ENCODE data around the gene PRR29. TPM values are rescaled to one million over a fixed set of nuclear protein-coding genes. Genes with fewer than 3 reads are reported as not detected.
A peak's percentile ranks its signal among the peaks of the same experiment; 100 is the strongest.

The PRR29 gene
- total RNA-seq, 1 experiment from 2014 or later: 0.85 TPM

DNA sequence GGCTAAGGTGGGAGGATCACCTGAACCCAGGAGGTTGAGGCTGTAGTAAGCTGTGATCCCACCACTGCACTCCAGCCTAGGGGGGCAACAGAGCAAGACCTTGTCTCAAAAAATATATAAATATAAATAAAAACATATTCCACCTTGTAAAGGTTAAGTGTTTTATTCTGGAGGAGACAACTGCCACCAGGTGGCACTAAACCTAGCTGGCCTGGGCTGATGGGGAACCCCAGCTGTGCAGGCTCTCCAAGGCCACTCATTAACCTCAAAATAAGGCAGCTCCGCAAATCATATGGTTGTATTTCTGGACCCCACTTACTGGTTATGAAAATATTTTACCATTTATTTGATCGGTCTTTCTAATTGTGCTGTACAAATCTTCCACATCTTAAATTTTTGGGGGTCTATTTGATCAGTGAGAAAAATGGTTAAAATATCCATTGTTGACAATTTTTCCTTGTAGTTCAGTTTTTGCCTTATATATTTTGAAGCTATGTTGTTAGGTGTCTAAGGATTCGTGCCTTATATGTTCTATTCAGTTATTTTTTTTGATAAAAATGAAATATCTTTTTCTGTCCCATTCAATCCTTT is 30.8 kb downstream of the PRR29 start:
- ATAC-seq (no peak; the same call in 1 of the 2 replicates), DNase-seq (ENCODE audit: low spot score) (peak; percentile 72)
- H3K27me3 Mint-ChIP-seq (ENCODE audit: low read depth): peaks cover 11% of the 10 kb centered on the region
- no peaks in the 10 kb centered on the region for H3K9me3 Mint-ChIP-seq
- no peak overlapping the region for H3K4me3 Mint-ChIP-seq
- H3K27ac Mint-ChIP-seq: no peak overlapping the region
- no peaks in the 10 kb centered on the region for H3K36me3 Mint-ChIP-seq
- H3K4me1 Mint-ChIP-seq: peaks cover 3% of the 10 kb centered on the region; the same call in 1 of the 2 replicates
- ChIA-PET POLR2A (interaction anchor here (0.9 to 1.7 kb wide), 3 partner anchors 67 to 117 kb away, joined by 3 to 7 read pairs (median 4); partner anchors contain the start of gene ERN1), CTCF (interaction anchor here (0.5 to 9.4 kb wide), 55 partner anchors 7 to 383 kb away, joined by 3 to 380 read pairs (median 5); partner anchors contain the start of genes CCDC47, CSHL1, ERN1 and GH1)
- TF ChIP-seq, protein P1, sequence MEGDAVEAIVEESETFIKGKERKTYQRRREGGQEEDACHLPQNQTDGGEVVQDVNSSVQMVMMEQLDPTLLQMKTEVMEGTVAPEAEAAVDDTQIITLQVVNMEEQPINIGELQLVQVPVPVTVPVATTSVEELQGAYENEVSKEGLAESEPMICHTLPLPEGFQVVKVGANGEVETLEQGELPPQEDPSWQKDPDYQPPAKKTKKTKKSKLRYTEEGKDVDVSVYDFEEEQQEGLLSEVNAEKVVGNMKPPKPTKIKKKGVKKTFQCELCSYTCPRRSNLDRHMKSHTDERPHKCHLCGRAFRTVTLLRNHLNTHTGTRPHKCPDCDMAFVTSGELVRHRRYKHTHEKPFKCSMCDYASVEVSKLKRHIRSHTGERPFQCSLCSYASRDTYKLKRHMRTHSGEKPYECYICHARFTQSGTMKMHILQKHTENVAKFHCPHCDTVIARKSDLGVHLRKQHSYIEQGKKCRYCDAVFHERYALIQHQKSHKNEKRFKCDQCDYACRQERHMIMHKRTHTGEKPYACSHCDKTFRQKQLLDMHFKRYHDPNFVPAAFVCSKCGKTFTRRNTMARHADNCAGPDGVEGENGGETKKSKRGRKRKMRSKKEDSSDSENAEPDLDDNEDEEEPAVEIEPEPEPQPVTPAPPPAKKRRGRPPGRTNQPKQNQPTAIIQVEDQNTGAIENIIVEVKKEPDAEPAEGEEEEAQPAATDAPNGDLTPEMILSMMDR (IDR thresholded peaks at IDR 0.05): peak; percentile 53
- no peak for TF ChIP-seq ZNF232 (CRISPR knock-in tag; IDR thresholded peaks at IDR 0.05)
- TF ChIP-seq JAZF1 (CRISPR knock-in tag; IDR thresholded peaks at IDR 0.05): no peak
- TF ChIP-seq NFATC4 (CRISPR knock-in tag; IDR thresholded peaks at IDR 0.05): no peak

DNA sequence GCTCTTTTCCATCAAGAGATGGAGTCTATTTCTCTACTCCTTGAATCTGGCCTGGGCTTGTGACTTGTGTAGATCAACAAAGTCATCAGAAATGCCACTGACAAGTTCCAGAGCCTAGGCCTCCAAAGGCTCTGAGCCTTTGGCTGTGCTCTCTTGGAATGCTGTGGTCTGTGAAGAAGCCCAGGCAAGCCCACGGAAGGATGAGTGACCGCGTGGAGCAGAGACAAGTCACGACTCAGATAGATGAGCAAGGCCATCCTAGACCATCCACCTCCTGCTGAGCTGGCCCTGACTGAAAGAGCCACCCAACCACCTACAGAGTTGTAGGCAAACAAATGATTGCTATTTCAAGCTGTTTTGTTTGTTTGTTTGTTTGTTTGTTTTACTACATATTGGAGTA is 33.9 kb downstream of the PRR29 start:
- Mint-ChIP-seq H3K27me3 (ENCODE audit: low read depth) (peaks cover 6% of the 10 kb centered on the region; the same call in 1 of the 2 replicates), H3K9me3 (no peaks in the 10 kb centered on the region), H3K4me1 (0 out of 2 replicates have a peak, but pooled peaks cover 3% of the 10 kb centered on the region), H3K36me3 (no peaks in the 10 kb centered on the region), H3K27ac (no peak overlapping the region), H3K4me3 (no peak overlapping the region)
- CTCF ChIA-PET: interaction anchor here (9.4 kb wide), 1 partner anchor 101 kb away, joined by 380 read pairs; the partner anchor contains the start of gene ERN1
- ATAC-seq (no peak), DNase-seq (ENCODE audit: low spot score) (no peak)
- POLR2A ChIA-PET: no interaction called here
- TF ChIP-seq ZBTB21 (CRISPR knock-in tag; IDR thresholded peaks at IDR 0.05; ENCODE audit: borderline replicate concordance) (no peak), PRRX2 (CRISPR knock-in tag; IDR thresholded peaks at IDR 0.05) (no peak), SMAD3 (CRISPR knock-in tag; IDR thresholded peaks at IDR 0.05; ENCODE audit: borderline replicate concordance) (no peak), EMX1 (CRISPR knock-in tag; IDR thresholded peaks at IDR 0.05) (no peak), MXD4 (CRISPR knock-in tag; IDR thresholded peaks at IDR 0.05; ENCODE audit: borderline replicate concordance) (no peak), ZNF121 (CRISPR knock-in tag; IDR thresholded peaks at IDR 0.05) (no peak)
- TF ChIP-seq, protein P2, sequence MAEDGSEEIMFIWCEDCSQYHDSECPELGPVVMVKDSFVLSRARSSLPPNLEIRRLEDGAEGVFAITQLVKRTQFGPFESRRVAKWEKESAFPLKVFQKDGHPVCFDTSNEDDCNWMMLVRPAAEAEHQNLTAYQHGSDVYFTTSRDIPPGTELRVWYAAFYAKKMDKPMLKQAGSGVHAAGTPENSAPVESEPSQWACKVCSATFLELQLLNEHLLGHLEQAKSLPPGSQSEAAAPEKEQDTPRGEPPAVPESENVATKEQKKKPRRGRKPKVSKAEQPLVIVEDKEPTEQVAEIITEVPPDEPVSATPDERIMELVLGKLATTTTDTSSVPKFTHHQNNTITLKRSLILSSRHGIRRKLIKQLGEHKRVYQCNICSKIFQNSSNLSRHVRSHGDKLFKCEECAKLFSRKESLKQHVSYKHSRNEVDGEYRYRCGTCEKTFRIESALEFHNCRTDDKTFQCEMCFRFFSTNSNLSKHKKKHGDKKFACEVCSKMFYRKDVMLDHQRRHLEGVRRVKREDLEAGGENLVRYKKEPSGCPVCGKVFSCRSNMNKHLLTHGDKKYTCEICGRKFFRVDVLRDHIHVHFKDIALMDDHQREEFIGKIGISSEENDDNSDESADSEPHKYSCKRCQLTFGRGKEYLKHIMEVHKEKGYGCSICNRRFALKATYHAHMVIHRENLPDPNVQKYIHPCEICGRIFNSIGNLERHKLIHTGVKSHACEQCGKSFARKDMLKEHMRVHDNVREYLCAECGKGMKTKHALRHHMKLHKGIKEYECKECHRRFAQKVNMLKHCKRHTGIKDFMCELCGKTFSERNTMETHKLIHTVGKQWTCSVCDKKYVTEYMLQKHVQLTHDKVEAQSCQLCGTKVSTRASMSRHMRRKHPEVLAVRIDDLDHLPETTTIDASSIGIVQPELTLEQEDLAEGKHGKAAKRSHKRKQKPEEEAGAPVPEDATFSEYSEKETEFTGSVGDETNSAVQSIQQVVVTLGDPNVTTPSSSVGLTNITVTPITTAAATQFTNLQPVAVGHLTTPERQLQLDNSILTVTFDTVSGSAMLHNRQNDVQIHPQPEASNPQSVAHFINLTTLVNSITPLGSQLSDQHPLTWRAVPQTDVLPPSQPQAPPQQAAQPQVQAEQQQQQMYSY (CRISPR knock-in tag; IDR thresholded peaks at IDR 0.05): no peak
- TF ChIP-seq, protein P3, sequence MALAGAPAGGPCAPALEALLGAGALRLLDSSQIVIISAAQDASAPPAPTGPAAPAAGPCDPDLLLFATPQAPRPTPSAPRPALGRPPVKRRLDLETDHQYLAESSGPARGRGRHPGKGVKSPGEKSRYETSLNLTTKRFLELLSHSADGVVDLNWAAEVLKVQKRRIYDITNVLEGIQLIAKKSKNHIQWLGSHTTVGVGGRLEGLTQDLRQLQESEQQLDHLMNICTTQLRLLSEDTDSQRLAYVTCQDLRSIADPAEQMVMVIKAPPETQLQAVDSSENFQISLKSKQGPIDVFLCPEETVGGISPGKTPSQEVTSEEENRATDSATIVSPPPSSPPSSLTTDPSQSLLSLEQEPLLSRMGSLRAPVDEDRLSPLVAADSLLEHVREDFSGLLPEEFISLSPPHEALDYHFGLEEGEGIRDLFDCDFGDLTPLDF (CRISPR knock-in tag; IDR thresholded peaks at IDR 0.05): no peak
- TF ChIP-seq, protein P4, sequence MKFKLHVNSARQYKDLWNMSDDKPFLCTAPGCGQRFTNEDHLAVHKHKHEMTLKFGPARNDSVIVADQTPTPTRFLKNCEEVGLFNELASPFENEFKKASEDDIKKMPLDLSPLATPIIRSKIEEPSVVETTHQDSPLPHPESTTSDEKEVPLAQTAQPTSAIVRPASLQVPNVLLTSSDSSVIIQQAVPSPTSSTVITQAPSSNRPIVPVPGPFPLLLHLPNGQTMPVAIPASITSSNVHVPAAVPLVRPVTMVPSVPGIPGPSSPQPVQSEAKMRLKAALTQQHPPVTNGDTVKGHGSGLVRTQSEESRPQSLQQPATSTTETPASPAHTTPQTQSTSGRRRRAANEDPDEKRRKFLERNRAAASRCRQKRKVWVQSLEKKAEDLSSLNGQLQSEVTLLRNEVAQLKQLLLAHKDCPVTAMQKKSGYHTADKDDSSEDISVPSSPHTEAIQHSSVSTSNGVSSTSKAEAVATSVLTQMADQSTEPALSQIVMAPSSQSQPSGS (CRISPR knock-in tag; IDR thresholded peaks at IDR 0.05; ENCODE audit: borderline replicate concordance, low read depth): no peak
- TF ChIP-seq, protein P1 (IDR thresholded peaks at IDR 0.05): no peak
- TF ChIP-seq, protein P5, sequence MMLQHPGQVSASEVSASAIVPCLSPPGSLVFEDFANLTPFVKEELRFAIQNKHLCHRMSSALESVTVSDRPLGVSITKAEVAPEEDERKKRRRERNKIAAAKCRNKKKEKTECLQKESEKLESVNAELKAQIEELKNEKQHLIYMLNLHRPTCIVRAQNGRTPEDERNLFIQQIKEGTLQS (CRISPR knock-in tag; conservative IDR thresholded peaks at IDR 0.05): no peak

Data from WTC11 (cell line).